Prostate gland (tissue), 2 donors: ENCODE measurements around the gene LINGO1.

Source experiments
- CTCF ChIP-seq, 4 experiments: fragments of 200-600 bp in 2 of 4; fragments of 450-650 bp in 2 of 4; sonication (generic) in 2 of 4; IDR thresholded peaks; 1 replicate in 3 of 4; 2 replicates in 1 of 4; pipeline ENCODE4 v1.5.1; 2016 to 2019; ENCODE audit warnings: antibody characterized with exemption in 4 of 4, mild to moderate bottlenecking in 2 of 4, moderate library complexity in 2 of 4
- POLR2A ChIP-seq: fragments of 450-650 bp; IDR thresholded peaks from one replicate; pipeline ENCODE4 v1.6.1; 2016; ENCODE audit warnings: antibody characterized with exemption, mild to moderate bottlenecking

GRCh38 chr15:77637851-77638692, 5.4 kb upstream of the LINGO1 start:
- no peak for TF ChIP-seq POLR2A
- no peak for TF ChIP-seq CTCF (IDR thresholded peaks at IDR 0.05)
